Breast epithelium (tissue), 4 donors: ENCODE results near the gene CHPF. TPM values are rescaled to one million over a fixed set of nuclear protein-coding genes. Genes with fewer than 3 reads are reported as not detected.

Source experiments
- DNase-seq, 2 donors: peaks; one replicate each; pipeline ENCODE4 v3.0.0-alpha.2; 2019; ENCODE audit warnings: low spot score in 2 of 2
- H3K27ac ChIP-seq, 2 donors: fragments of 200-600 bp; sonication (generic) in 1 of 2; one replicate each; pipeline ENCODE4 v1.5.1; 2016 to 2019; ENCODE audit warnings: mild to moderate bottlenecking in 1 of 2
- H3K27me3 ChIP-seq, 2 donors: fragments of 200-600 bp; sonication (generic) in 1 of 2; one replicate each; pipeline versions ENCODE4 v1.5.1 to v1.6.0; 2017 to 2019; ENCODE audit warnings: control low read depth in 1 of 2, mild to moderate bottlenecking in 1 of 2
- H3K36me3 ChIP-seq: fragments of 200-600 bp; one replicate; pipeline ENCODE4 v1.5.1; 2019
- H3K4me1 ChIP-seq, 2 donors: fragments of 200-600 bp; sonication (generic); one replicate each; pipeline ENCODE4 v1.5.1; 2016 to 2019; ENCODE audit warnings: control low read depth in 1 of 2
- H3K4me3 ChIP-seq, 3 donors: fragments of 200-600 bp; sonication (generic); 1 replicate in 2 of 3; 2 replicates in 1 of 3; pipeline ENCODE4 v1.5.1; 2016 to 2019; ENCODE audit warnings: mild to moderate bottlenecking in 3 of 3, moderate library complexity in 2 of 3
- H3K9me3 ChIP-seq, 2 donors: fragments of 200-600 bp; sonication (generic) in 1 of 2; one replicate each; pipeline ENCODE4 v1.5.1; 2016 to 2019; ENCODE audit warnings: control low read depth in 1 of 2
- CTCF ChIP-seq, 3 donors: fragments of 450-650 bp; IDR thresholded peaks; one replicate each; pipeline ENCODE4 v1.5.1; 2016 to 2017; ENCODE audit warnings: antibody characterized with exemption in 3 of 3, mild to moderate bottlenecking in 3 of 3, moderate library complexity in 3 of 3
- POLR2A ChIP-seq: fragments of 450-650 bp; IDR thresholded peaks from one replicate; pipeline ENCODE4 v1.6.1; 2016; ENCODE audit warnings: antibody characterized with exemption, mild to moderate bottlenecking, moderate library complexity
- POLR2AphosphoS5 ChIP-seq, 3 donors: sonication (generic); formaldehyde crosslinking; IDR thresholded peaks; one replicate each; pipeline ENCODE4 v1.6.1; 2017; ENCODE audit warnings: antibody characterized with exemption in 3 of 3
- intact Hi-C: fragments of 100-400 bp; cut with DNase I; formaldehyde crosslinking; loops from one replicate; pipeline ENCODE4 v1.15.1; 2023; ENCODE audit warnings: low total_unique reads
- total RNA-seq, 3 donors: library from RNA; depleted of rRNA; stranded (reverse); fragments of >200 nt; gene quantifications; one replicate each; pipeline ENCODE4 v1.1.0, GENCODE V29; 2016

The CHPF gene
- total RNA-seq, 3 donors from 2014 or later = 46.5 to 58.9 (median 49.0) TPM

GRCh38 chr2:219538504-219538951 lies 5.1 kb downstream of the CHPF start:
- intact Hi-C loops = no loop called here
- TF ChIP-seq CTCF (IDR thresholded peaks at IDR 0.05) (no peak), POLR2AphosphoS5 (IDR thresholded peaks at IDR 0.05) (no peak), POLR2A (no peak)
- H3K36me3 ChIP-seq = no peaks in the 10 kb centered on the region
- no peak overlapping the region for H3K27ac ChIP-seq
- peaks cover 3 to 8% of the 10 kb centered on the region in 2 donors for H3K4me1 ChIP-seq
- no peak overlapping the region for H3K4me3 ChIP-seq
- no peaks in the 10 kb centered on the region for H3K27me3 ChIP-seq
- no peak for DNase-seq
- H3K9me3 ChIP-seq = no peaks in the 10 kb centered on the region

GRCh38 chr2:219537657-219538488 lies 5.7 kb downstream of the CHPF start:
- peaks cover 3 to 8% of the 10 kb centered on the region in 2 donors for H3K4me1 ChIP-seq
- TF ChIP-seq CTCF (IDR thresholded peaks at IDR 0.05) (no peak), POLR2A (no peak), POLR2AphosphoS5 (IDR thresholded peaks at IDR 0.05) (no peak)
- H3K27me3 ChIP-seq = no peaks in the 10 kb centered on the region
- intact Hi-C loops = no loop called here
- DNase-seq = no peak
- no peak overlapping the region for H3K4me3 ChIP-seq
- H3K27ac ChIP-seq = peak overlapping the region; percentile 12 to 35
- no peaks in the 10 kb centered on the region for H3K36me3 ChIP-seq
- no peaks in the 10 kb centered on the region for H3K9me3 ChIP-seq

GRCh38 chr2:219536967-219537366 lies 6.6 kb downstream of the CHPF start:
- TF ChIP-seq POLR2A (no peak), CTCF (IDR thresholded peaks at IDR 0.05) (no peak), POLR2AphosphoS5 (IDR thresholded peaks at IDR 0.05) (no peak)
- Histone ChIP-seq H3K4me1 (peaks cover 2 to 3% of the 10 kb centered on the region in 2 donors), H3K4me3 (no peak overlapping the region), H3K27me3 (no peaks in the 10 kb centered on the region), H3K9me3 (no peaks in the 10 kb centered on the region), H3K27ac (peak overlapping the region; percentile 12 to 35), H3K36me3 (no peaks in the 10 kb centered on the region)
- intact Hi-C loops = no loop called here
- no peak for DNase-seq

- DNase-seq = no peak
- Histone ChIP-seq H3K9me3 (no peaks in the 10 kb centered on the region), H3K27me3 (peaks cover 0 to 5% of the 10 kb centered on the region in 2 donors), H3K4me3 (no peak overlapping the region), H3K36me3 (no peaks in the 10 kb centered on the region), H3K27ac (no peak overlapping the region), H3K4me1 (peaks cover 0 to 3% of the 10 kb centered on the region in 2 donors)
- TF ChIP-seq POLR2A = no peak
- no peak for TF ChIP-seq POLR2AphosphoS5 (IDR thresholded peaks at IDR 0.05)
- TF ChIP-seq CTCF (IDR thresholded peaks at IDR 0.05) = no peak
- intact Hi-C loops = no loop called here
Measured at GRCh38 chr2:219536425-219536824, 7.2 kb downstream of the CHPF start.

GRCh38 chr2:219533930-219534661 lies 9.5 kb downstream of the CHPF start:
- H3K9me3 ChIP-seq = no peaks in the 10 kb centered on the region
- intact Hi-C loops = no loop called here
- H3K4me3 ChIP-seq = no peak overlapping the region
- no peaks in the 10 kb centered on the region for H3K36me3 ChIP-seq
- no peak for DNase-seq
- no peak for TF ChIP-seq POLR2AphosphoS5 (IDR thresholded peaks at IDR 0.05)
- H3K27me3 ChIP-seq = peaks cover 0 to 20% of the 10 kb centered on the region in 2 donors
- no peak overlapping the region for H3K27ac ChIP-seq
- peaks cover 0 to 3% of the 10 kb centered on the region in 2 donors for H3K4me1 ChIP-seq
